Activated CD8-positive, alpha-beta memory T cell treated with anti-CD3 and anti-CD28 coated beads, Interleukin-2, amount 50 U/mL, for 24 hours (primary cell): ENCODE results near the gene CNOT9.

Experiments
- DNase-seq: peaks from one replicate; pipeline ENCODE4 v3.0.0-alpha.2; 2020; ENCODE audit errors: extremely low read depth

CNOT9 gene

GRCh38 chr2:218644721-218645120 is 76.1 kb downstream of the CNOT9 start:
- DNase-seq: no peak

- DNase-seq: no peak
Observed at GRCh38 chr2:218645126-218645525, 76.5 kb downstream of the CNOT9 start.
